Type B pancreatic cell (in vitro differentiated cells): ENCODE data around the gene PLA2G12A. TPM values are rescaled to one million over a fixed set of nuclear protein-coding genes. Genes with fewer than 3 reads are reported as not detected.

Experiments used
- DNase-seq: peaks from one replicate; pipeline ENCODE4 v3.0.0; 2021; ENCODE audit warnings: mixed read lengths; ENCODE audit not compliant: unreplicated experiment; ENCODE audit errors: extremely low spot score
- H3K27ac Mint-ChIP-seq: 2 replicates; pipeline ENCODE4 v1.8.0; 2021; ENCODE audit warnings: mild to moderate bottlenecking, mixed read lengths
- H3K27me3 Mint-ChIP-seq: 2 replicates; pipeline ENCODE4 v1.8.0; 2021; ENCODE audit warnings: mixed read lengths
- H3K36me3 Mint-ChIP-seq: 2 replicates; pipeline ENCODE4 v1.8.0; 2021; ENCODE audit warnings: mixed read lengths
- H3K4me1 Mint-ChIP-seq: one replicate; pipeline ENCODE4 v1.8.0; 2021; ENCODE audit warnings: mixed read lengths; ENCODE audit not compliant: unreplicated experiment
- H3K4me3 Mint-ChIP-seq: 2 replicates; pipeline ENCODE4 v1.8.0; 2021; ENCODE audit warnings: mild to moderate bottlenecking, mixed read lengths
- H3K9me3 Mint-ChIP-seq: 2 replicates; pipeline ENCODE4 v1.8.0; 2021; ENCODE audit warnings: mixed read lengths
- total RNA-seq: library from RNA; stranded (reverse); gene quantifications from 2 replicates; pipeline ENCODE4 v1.2.1, GENCODE V29; 2021; ENCODE audit warnings: low replicate concordance
- TF ChIP-seq, protein P1 (sequence below): fragments of 200-600 bp; sonication (generic); conservative IDR thresholded peaks from 2 replicates; pipeline ENCODE4 v1.5.0; 2021; ENCODE audit warnings: antibody characterized with exemption, mild to moderate bottlenecking

Gene PLA2G12A
- total RNA-seq, 1 donor from 2014 or later, result 39.3 TPM

DNA sequence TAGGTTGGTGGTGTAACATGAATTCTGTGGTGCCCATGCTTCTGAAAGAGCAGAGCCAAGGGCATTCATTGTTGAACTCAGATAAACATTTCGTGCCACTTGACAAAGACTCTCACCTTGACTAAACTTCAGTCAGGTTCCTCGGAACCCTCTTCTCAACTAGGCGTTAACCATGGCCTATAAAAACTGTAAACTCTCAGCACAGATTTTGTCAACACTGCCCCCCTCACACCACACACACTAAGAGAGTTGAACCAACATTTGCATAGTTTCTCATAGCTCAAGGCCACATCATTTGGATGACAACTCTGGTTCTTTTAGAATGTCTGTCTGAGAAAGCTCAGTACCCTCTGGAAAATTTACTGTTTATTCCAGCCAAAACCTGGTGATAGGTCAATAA is 54.7 kb downstream of the PLA2G12A start:
- Mint-ChIP-seq H3K9me3 (no peaks in the 10 kb centered on the region), H3K27ac (no peak overlapping the region), H3K4me3 (no peak overlapping the region), H3K27me3 (no peaks in the 10 kb centered on the region), H3K36me3 (peaks cover 7% of the 10 kb centered on the region), H3K4me1 (no peaks in the 10 kb centered on the region)
- TF ChIP-seq, protein P1, sequence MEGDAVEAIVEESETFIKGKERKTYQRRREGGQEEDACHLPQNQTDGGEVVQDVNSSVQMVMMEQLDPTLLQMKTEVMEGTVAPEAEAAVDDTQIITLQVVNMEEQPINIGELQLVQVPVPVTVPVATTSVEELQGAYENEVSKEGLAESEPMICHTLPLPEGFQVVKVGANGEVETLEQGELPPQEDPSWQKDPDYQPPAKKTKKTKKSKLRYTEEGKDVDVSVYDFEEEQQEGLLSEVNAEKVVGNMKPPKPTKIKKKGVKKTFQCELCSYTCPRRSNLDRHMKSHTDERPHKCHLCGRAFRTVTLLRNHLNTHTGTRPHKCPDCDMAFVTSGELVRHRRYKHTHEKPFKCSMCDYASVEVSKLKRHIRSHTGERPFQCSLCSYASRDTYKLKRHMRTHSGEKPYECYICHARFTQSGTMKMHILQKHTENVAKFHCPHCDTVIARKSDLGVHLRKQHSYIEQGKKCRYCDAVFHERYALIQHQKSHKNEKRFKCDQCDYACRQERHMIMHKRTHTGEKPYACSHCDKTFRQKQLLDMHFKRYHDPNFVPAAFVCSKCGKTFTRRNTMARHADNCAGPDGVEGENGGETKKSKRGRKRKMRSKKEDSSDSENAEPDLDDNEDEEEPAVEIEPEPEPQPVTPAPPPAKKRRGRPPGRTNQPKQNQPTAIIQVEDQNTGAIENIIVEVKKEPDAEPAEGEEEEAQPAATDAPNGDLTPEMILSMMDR, result no peak
- DNase-seq, result no peak

DNA sequence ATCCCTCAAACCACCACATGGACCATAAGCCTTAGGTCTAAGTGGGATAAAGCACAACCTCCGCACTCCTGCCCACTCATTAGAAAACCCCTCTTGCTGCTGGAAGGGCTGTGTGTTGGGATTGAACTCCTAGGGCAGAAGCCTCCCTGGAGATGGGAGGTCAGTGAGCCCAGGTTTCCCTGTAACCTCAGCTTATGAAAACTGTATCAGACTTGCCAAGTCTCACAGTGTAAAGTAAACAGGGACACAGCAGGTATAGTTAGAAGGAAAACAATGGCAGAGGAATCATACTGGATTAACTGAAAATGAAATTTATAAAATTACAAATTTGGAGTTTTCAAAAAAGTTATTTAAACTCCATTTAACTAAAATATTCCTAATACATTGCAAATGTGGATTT is 56.6 kb downstream of the PLA2G12A start:
- TF ChIP-seq, protein P1, result no peak
- peaks cover 5% of the 10 kb centered on the region for H3K36me3 Mint-ChIP-seq
- H3K4me3 Mint-ChIP-seq, result no peak overlapping the region

DNA sequence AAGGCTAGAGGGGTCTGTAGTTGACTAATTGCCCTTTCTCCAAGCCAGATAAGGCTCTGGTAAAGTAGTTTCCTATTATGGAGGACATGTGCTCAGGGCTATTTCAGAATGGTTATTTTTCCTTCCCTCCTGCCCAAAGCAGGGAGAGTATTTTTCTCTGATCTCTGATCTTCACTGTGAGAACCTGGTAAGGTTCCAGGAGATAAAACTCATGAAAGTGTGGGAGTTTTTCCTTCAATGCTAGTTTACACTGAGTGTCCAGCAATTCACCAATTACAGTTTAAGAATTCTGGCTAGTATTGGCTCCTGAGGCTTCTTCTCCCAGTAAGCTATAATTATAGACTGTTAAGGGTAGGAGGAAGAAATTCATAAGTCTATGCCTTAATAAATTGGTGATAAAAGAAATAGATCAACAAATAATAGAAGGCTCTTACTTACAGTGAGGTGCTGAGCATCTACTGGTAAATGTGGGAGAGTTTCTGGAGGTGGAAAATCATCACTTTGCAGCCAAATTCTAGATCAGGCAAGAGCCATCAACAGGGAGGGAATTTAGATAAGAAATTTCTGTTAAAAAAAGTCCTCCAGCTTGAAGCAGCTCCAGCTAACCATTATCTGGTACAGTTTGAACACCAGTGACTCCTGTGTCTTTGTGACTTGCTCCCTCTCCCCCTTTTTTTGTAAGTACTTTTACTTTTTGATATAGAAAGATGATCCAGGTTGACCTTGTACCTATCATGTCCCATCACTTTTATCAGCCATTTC is 57.5 kb downstream of the PLA2G12A start:
- Mint-ChIP-seq H3K27me3 (no peaks in the 10 kb centered on the region), H3K4me1 (no peaks in the 10 kb centered on the region), H3K4me3 (no peak overlapping the region), H3K27ac (no peak overlapping the region), H3K36me3 (peaks cover 5% of the 10 kb centered on the region), H3K9me3 (no peaks in the 10 kb centered on the region)
- TF ChIP-seq, protein P1, result no peak
- DNase-seq, result no peak

More for the DNA sequence above, 56.6 kb downstream of the PLA2G12A start:
- no peak for DNase-seq
- Mint-ChIP-seq H3K27me3 (no peaks in the 10 kb centered on the region), H3K27ac (no peak overlapping the region), H3K4me1 (no peaks in the 10 kb centered on the region), H3K9me3 (no peaks in the 10 kb centered on the region)

DNA sequence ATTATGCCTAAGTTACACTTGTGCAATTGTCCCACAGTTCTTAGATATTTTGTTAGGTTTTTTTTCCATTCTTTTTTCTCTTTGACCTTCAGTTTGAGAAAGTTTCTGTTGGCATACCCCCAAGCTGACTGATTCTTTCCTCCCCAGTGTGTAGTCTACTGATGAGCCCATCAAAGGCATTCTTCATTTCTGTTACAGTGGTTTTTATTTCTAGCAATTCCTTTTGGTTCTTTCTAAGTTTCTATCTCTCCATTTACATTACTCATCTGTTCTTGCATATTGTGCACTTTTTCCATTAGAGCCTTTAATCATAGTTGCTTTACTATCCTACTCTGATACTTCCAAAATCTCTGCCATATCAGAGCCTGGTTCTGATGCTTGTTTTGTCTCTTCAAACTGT is 58.5 kb downstream of the PLA2G12A start:
- H3K9me3 Mint-ChIP-seq, result no peaks in the 10 kb centered on the region
- DNase-seq, result no peak
- no peak overlapping the region for H3K4me3 Mint-ChIP-seq
- H3K4me1 Mint-ChIP-seq, result no peaks in the 10 kb centered on the region
- TF ChIP-seq, protein P1, result no peak
- no peaks in the 10 kb centered on the region for H3K27me3 Mint-ChIP-seq
- H3K36me3 Mint-ChIP-seq, result peaks cover 5% of the 10 kb centered on the region
- H3K27ac Mint-ChIP-seq, result no peak overlapping the region

DNA sequence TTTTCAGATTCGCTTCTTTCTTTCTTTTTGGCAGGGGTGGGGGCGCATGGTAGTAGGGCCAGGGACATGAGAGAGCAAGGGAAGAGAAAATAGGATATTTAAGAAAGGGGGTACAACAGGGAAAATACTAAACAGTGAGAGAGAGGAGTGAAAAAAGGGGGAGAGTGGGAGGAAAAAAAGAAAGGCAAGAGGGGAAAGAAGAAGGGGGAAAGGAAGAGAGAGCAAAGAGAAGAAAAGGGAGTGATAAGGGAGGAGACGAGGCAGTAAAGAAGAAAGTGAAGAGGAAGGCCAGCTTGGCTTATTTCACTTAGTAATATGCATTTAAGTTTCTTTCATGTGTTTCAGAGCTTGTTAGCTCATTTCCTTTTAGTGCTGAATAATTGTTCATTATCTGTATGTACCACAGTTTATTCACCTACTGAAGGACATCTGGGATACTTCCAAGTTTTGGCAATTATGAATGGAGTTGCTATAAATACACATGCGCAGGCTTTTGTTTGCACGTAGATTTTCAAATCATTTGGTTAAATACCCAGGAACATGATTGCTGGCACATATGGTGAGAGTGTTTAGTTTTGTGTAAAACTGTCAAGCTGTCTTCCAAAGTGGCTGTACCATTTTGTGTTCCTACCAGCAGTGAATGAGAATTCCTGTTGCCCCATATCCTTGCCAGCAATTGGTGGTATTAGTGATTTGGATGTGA is 63.9 kb downstream of the PLA2G12A start:
- no peak overlapping the region for H3K4me3 Mint-ChIP-seq
- TF ChIP-seq, protein P1, result no peak
- no peaks in the 10 kb centered on the region for H3K9me3 Mint-ChIP-seq
- no peak for DNase-seq
- H3K27ac Mint-ChIP-seq, result no peak overlapping the region
- no peaks in the 10 kb centered on the region for H3K36me3 Mint-ChIP-seq
- no peaks in the 10 kb centered on the region for H3K27me3 Mint-ChIP-seq
- no peaks in the 10 kb centered on the region for H3K4me1 Mint-ChIP-seq
